AG10803 (cell line): ENCODE results near the gene SLC35F3.

Source experiments
- DNase-seq: peaks from one replicate; pipeline ENCODE4 v3.0.0; 2010; ENCODE audit warnings: low read depth
- H3K4me3 ChIP-seq: 2 replicates; pipeline ENCODE4 v1.5.1; 2011; ENCODE audit warnings: mild to moderate bottlenecking, low read length, control low read depth
- TF ChIP-seq, protein P1 (sequence below): conservative IDR thresholded peaks from 2 replicates; pipeline ENCODE4 v1.5.1; 2011; ENCODE audit warnings: mild to moderate bottlenecking, low read length, control low read depth, inconsistent platforms

SLC35F3 gene

DNA sequence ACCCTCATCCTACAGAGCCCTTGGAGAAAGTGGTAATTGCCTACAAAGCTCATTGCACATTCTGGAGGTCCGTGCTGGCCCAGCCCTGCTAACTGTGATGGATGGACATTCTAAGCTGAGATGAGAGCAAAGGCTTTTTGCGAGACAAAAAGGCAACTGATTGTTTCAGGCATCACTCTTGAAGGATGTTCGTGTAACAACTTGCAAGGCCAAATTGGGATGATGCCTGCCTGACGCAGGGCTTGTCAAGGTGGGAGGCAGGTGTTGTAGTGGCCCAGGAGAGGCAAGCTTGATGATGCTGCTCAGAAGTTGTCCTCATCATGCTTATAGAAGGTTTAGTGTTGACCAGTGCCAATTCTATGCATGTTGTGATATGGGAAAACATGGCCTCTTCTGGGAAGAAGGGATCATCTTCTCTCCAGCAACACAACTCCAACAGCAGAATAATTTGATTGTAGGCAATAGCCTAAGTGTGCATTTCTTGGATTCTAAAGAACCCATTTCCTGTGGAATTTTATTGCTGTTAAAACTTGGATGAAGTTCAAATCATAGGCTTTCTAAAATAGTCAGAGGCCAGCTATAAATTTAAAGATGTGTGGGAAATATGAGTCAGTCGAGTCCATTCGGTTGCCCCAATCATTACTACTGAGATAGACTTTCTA, 366.2 kb downstream of the SLC35F3 start:
- TF ChIP-seq, protein P1, sequence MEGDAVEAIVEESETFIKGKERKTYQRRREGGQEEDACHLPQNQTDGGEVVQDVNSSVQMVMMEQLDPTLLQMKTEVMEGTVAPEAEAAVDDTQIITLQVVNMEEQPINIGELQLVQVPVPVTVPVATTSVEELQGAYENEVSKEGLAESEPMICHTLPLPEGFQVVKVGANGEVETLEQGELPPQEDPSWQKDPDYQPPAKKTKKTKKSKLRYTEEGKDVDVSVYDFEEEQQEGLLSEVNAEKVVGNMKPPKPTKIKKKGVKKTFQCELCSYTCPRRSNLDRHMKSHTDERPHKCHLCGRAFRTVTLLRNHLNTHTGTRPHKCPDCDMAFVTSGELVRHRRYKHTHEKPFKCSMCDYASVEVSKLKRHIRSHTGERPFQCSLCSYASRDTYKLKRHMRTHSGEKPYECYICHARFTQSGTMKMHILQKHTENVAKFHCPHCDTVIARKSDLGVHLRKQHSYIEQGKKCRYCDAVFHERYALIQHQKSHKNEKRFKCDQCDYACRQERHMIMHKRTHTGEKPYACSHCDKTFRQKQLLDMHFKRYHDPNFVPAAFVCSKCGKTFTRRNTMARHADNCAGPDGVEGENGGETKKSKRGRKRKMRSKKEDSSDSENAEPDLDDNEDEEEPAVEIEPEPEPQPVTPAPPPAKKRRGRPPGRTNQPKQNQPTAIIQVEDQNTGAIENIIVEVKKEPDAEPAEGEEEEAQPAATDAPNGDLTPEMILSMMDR = no peak
- peak; percentile 6 for DNase-seq
- no peak overlapping the region for H3K4me3 ChIP-seq

GRCh38 chr1:234271243-234271606, 366.7 kb downstream of the SLC35F3 start:
- no peak overlapping the region for H3K4me3 ChIP-seq
- TF ChIP-seq, protein P1 = no peak
- no peak for DNase-seq

- H3K4me3 ChIP-seq = no peak overlapping the region
- DNase-seq = no peak
- TF ChIP-seq, protein P1 = no peak
Observed at GRCh38 chr1:234272656-234273312, 368.3 kb downstream of the SLC35F3 start.

DNA sequence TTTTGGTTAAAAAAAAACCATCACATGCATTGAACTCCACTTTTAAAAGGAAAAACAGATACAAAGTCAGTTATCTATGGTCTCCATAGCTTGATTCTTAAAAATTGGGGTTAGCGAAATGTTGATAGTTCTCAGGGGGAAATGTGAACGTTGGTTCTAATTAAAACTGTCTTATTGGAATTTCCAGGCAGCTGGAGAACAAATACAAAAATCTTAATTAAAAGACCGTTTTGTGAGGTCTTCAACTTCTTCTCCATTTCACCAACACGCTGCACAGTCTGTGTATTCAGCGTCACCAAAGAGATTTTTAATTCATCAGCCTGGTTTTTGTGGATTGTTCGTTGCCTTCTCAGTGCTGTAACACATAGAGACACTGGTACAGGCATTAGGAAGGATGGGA, 369.5 kb downstream of the SLC35F3 start:
- no peak overlapping the region for H3K4me3 ChIP-seq
- TF ChIP-seq, protein P1 = no peak
- DNase-seq = no peak

GRCh38 chr1:234276151-234276788, 371.8 kb downstream of the SLC35F3 start:
- TF ChIP-seq, protein P1 = no peak
- no peak overlapping the region for H3K4me3 ChIP-seq
- DNase-seq = no peak

- H3K4me3 ChIP-seq = no peak overlapping the region
- TF ChIP-seq, protein P1 = no peak
- no peak for DNase-seq
Observed at GRCh38 chr1:234277161-234277868, 372.8 kb downstream of the SLC35F3 start.
